Left forelimb (tissue), 1 donor: ENCODE results near the gene MAP3K15.
A peak's percentile ranks its signal among the peaks of the same experiment; 100 is the strongest.

Source experiments
- DNase-seq: peaks from one replicate; pipeline ENCODE4 v3.0.0-alpha.2; 2018; ENCODE audit warnings: low spot score

MAP3K15 gene

GRCh38 chrX:19392703-19393102 is 122.6 kb downstream of the MAP3K15 start:
- no peak for DNase-seq

GRCh38 chrX:19392078-19392477 is 123.2 kb downstream of the MAP3K15 start:
- DNase-seq = no peak

GRCh38 chrX:19389227-19389845 is 126.0 kb downstream of the MAP3K15 start:
- DNase-seq = no peak

GRCh38 chrX:19388741-19389140 is 126.6 kb downstream of the MAP3K15 start:
- no peak for DNase-seq

GRCh38 chrX:19388064-19388679 is 127.1 kb downstream of the MAP3K15 start:
- no peak for DNase-seq

- DNase-seq = no peak
Measured at GRCh38 chrX:19386679-19387078, 128.6 kb downstream of the MAP3K15 start.

GRCh38 chrX:19382555-19383145 is 132.7 kb downstream of the MAP3K15 start:
- DNase-seq = no peak

GRCh38 chrX:19381326-19381725 is 134.0 kb downstream of the MAP3K15 start:
- DNase-seq = no peak

GRCh38 chrX:19377799-19378198 is 137.5 kb downstream of the MAP3K15 start:
- DNase-seq = no peak

GRCh38 chrX:19375546-19375945 is 139.8 kb downstream of the MAP3K15 start:
- no peak for DNase-seq

- DNase-seq = no peak
Measured at GRCh38 chrX:19373351-19373891, 141.9 kb downstream of the MAP3K15 start.

GRCh38 chrX:19372547-19373331 is 142.6 kb downstream of the MAP3K15 start:
- DNase-seq = no peak

- peak; percentile 71 for DNase-seq
Measured at GRCh38 chrX:19372170-19372546, 143.2 kb downstream of the MAP3K15 start.

- no peak for DNase-seq
Measured at GRCh38 chrX:19370061-19370460, 145.2 kb downstream of the MAP3K15 start.

GRCh38 chrX:19368576-19368975 is 146.7 kb downstream of the MAP3K15 start:
- DNase-seq = no peak

GRCh38 chrX:19361701-19362100 is 153.6 kb downstream of the MAP3K15 start:
- no peak for DNase-seq

GRCh38 chrX:19360903-19361302 is 154.4 kb downstream of the MAP3K15 start:
- DNase-seq = no peak

GRCh38 chrX:19358521-19358920 is 156.8 kb downstream of the MAP3K15 start:
- DNase-seq = no peak

GRCh38 chrX:19354625-19355024 is 160.7 kb downstream of the MAP3K15 start:
- no peak for DNase-seq

- DNase-seq = no peak
Measured at GRCh38 chrX:19350941-19351384, 164.3 kb downstream of the MAP3K15 start.

- no peak for DNase-seq
Measured at GRCh38 chrX:19349264-19349663, 166.0 kb downstream of the MAP3K15 start.

GRCh38 chrX:19347916-19348315 is 167.4 kb downstream of the MAP3K15 start:
- DNase-seq = no peak

- DNase-seq = no peak
Measured at GRCh38 chrX:19344661-19345060, 170.6 kb downstream of the MAP3K15 start.
